ENCODE measurements around the gene CEP44.

- TF ChIP-seq SUZ12 (IDR thresholded peaks at IDR 0.05; ENCODE audit: extremely low read depth, insufficient read depth, insufficient read length) = no peak
- no peak for TF ChIP-seq YY1 (IDR thresholded peaks at IDR 0.05; ENCODE audit: insufficient read depth, insufficient read length)
These were observed 57.0 kb downstream of the CEP44 start for GRCh38 chr4:174340714-174341113.

Data from NT2/D1 (cell line).